Smooth muscle cell (in vitro differentiated cells): ENCODE data around the gene DLG2. TPM values are rescaled to one million over a fixed set of nuclear protein-coding genes. Genes with fewer than 3 reads are reported as not detected.

Experiments
- DNase-seq: peaks from one replicate; lab custom pipeline; 2025; ENCODE audit not compliant: unreplicated experiment; lab: John Stamatoyannopoulos, UW
- H2AFZ ChIP-seq: fragments of 200-600 bp; sonication (generic); 2 replicates; pipeline ENCODE4 v1.6.0; 2016; ENCODE audit warnings: antibody characterized with exemption, low read depth, mild to moderate bottlenecking
- H3F3A ChIP-seq: fragments of 200-600 bp; sonication (generic); 2 replicates; pipeline ENCODE4 v1.6.0; 2017; ENCODE audit warnings: antibody characterized with exemption, low read depth
- H3K27ac ChIP-seq: fragments of 200-600 bp; sonication (generic); 2 replicates; pipeline ENCODE4 v1.5.1; 2016; ENCODE audit warnings: low read depth, mild to moderate bottlenecking
- H3K27me3 ChIP-seq: fragments of 200-600 bp; sonication (generic); 2 replicates; pipeline ENCODE4 v1.6.1; 2016; ENCODE audit warnings: low read depth, mild to moderate bottlenecking
- H3K36me3 ChIP-seq: fragments of 200-600 bp; sonication (generic); 2 replicates; pipeline ENCODE4 v1.5.1; 2016; ENCODE audit warnings: low read depth
- H3K4me1 ChIP-seq: fragments of 200-600 bp; sonication (generic); 2 replicates; pipeline ENCODE4 v1.5.1; 2016; ENCODE audit warnings: low read depth
- H3K4me2 ChIP-seq: fragments of 200-600 bp; sonication (generic); 2 replicates; pipeline ENCODE4 v1.6.0; 2016; ENCODE audit warnings: mild to moderate bottlenecking
- H3K4me3 ChIP-seq: fragments of 200-600 bp; sonication (generic); 2 replicates; pipeline ENCODE4 v1.5.1; 2016; ENCODE audit warnings: mild to moderate bottlenecking
- H3K79me2 ChIP-seq: fragments of 200-600 bp; sonication (generic); 2 replicates; pipeline ENCODE4 v1.6.0; 2016; ENCODE audit warnings: low read depth, mild to moderate bottlenecking
- H3K9ac ChIP-seq: fragments of 200-600 bp; sonication (generic); 2 replicates; pipeline ENCODE4 v1.6.0; 2016; ENCODE audit warnings: low read depth
- H3K9me3 ChIP-seq: fragments of 200-600 bp; sonication (generic); replicated peaks from 2 replicates; pipeline ENCODE4 v1.5.1; 2016; ENCODE audit warnings: low read depth
- H4K20me1 ChIP-seq: fragments of 200-600 bp; sonication (generic); 2 replicates; pipeline ENCODE4 v1.6.0; 2016; ENCODE audit warnings: low read depth
- WGBS: methylation state at CpG from one replicate; pipeline ENCODE4 v1.1.7; 2016; ENCODE audit warnings: low lambda C conversion rate; 5-methylcytosine and 5-hydroxymethylcytosine counted together
- polyA plus RNA-seq: library from polyadenylated mRNA; unstranded; fragments of >200 nt; fragmentation: Nextera tagmentation; extraction: Ambion mirVana; gene quantifications from 2 replicates; pipeline ENCODE4 v1.2.1, GENCODE V29; 2016
- total RNA-seq: library from RNA; depleted of rRNA; stranded (reverse); fragments of >200 nt; gene quantifications from 2 replicates; pipeline ENCODE4 v1.2.3, GENCODE V29; 2014
- TF ChIP-seq, protein P1 (sequence below): fragments of 200-600 bp; sonication (generic); IDR thresholded peaks from 2 replicates; pipeline ENCODE4 v1.5.1; 2017; ENCODE audit warnings: borderline replicate concordance, mild to moderate bottlenecking, antibody characterized with exemption; ENCODE audit not compliant: insufficient read depth, poor library complexity, severe bottlenecking

Gene DLG2
- total and polyA plus RNA-seq, 2 experiments from 2014 or later = 0.74 to 1.1 TPM

DNA sequence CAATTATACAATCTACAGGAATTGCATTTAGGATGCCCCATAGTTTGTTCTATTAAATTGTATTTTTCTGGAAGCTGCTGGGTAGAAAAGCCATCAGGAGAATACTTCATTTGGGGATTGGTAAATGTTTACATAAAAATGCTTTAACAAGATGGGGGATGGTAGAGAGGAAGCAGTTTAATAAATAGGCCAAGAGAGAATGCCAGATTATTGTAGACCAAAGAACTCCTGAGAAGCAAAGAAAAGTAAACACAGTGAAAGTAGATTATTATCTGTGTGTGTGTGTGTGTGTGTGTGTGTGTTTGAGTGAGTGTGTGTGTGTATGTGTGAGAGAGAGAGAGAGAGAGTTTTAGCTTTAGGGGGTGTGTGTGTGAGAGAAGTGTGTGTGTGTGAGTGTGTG lies 1520.6 kb downstream of the DLG2 start:
- TF ChIP-seq, protein P1, sequence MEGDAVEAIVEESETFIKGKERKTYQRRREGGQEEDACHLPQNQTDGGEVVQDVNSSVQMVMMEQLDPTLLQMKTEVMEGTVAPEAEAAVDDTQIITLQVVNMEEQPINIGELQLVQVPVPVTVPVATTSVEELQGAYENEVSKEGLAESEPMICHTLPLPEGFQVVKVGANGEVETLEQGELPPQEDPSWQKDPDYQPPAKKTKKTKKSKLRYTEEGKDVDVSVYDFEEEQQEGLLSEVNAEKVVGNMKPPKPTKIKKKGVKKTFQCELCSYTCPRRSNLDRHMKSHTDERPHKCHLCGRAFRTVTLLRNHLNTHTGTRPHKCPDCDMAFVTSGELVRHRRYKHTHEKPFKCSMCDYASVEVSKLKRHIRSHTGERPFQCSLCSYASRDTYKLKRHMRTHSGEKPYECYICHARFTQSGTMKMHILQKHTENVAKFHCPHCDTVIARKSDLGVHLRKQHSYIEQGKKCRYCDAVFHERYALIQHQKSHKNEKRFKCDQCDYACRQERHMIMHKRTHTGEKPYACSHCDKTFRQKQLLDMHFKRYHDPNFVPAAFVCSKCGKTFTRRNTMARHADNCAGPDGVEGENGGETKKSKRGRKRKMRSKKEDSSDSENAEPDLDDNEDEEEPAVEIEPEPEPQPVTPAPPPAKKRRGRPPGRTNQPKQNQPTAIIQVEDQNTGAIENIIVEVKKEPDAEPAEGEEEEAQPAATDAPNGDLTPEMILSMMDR = no peak
- Histone ChIP-seq H3K9me3 (no peaks in the 10 kb centered on the region), H3K4me2 (no peak overlapping the region), H3K4me3 (no peak overlapping the region), H3K36me3 (no peaks in the 10 kb centered on the region), H3K4me1 (peaks cover 10% of the 10 kb centered on the region), H3K27me3 (no peaks in the 10 kb centered on the region), H3K9ac (no peak overlapping the region), H3F3A (no peaks in the 10 kb centered on the region), H3K27ac (no peak overlapping the region), H4K20me1 (no peaks in the 10 kb centered on the region), H2AFZ (no peak overlapping the region), H3K79me2 (no peaks in the 10 kb centered on the region)
- no peak for DNase-seq

DNA sequence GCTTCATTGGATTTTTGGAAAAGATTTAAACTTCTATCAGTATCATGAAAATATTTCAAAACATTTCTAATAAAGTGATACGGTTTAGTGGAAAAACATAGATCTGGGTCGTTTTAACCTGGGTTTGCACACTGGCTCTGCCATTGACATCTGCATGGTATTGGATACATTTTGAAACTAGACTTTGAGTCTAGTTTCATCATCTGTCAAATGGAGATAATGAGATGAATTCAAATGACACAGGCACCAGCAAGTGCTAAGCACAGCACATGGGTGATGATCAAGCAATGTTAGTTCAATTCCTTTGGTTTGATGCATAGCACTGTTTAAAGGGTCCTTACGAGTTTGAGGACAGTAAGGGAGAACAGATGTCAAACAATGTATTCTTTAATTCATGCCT lies 1522.0 kb downstream of the DLG2 start:
- 94% methylated on average over 3 of the region's 3 CpGs for WGBS
- no peak for DNase-seq
- TF ChIP-seq, protein P1 = no peak

DNA sequence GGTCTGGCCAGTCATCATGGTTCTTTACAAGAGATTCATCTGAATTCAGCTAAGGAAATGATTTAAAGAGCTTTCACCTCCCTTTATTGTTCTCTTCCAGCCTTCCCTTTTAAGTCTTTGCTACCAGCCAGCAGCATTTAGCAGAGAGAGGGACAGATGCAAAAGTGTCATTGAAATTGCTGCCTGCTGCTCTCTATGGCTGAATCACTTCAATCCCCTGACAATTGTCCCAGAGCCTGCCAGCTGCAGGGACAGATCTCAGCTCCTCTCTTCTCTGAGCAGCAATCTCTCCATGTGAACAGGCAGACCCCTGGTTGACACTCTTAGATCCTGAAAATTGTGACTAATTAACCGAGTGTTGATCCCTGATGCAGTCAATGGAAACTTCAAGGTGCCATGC lies 1524.0 kb downstream of the DLG2 start:
- no peak overlapping the region for H3K9ac ChIP-seq
- H3K79me2 ChIP-seq = no peaks in the 10 kb centered on the region
- H4K20me1 ChIP-seq = no peaks in the 10 kb centered on the region
- H3K4me1 ChIP-seq = peaks cover 10% of the 10 kb centered on the region
- no peaks in the 10 kb centered on the region for H3K27me3 ChIP-seq
- TF ChIP-seq, protein P1 = no peak
- WGBS = 71% methylated on average over 1 of the region's 1 CpG
- no peak for DNase-seq
- H3K9me3 ChIP-seq = no peaks in the 10 kb centered on the region
- H3K27ac ChIP-seq = no peak overlapping the region
- H2AFZ ChIP-seq = no peak overlapping the region
- no peak overlapping the region for H3K4me3 ChIP-seq
- no peaks in the 10 kb centered on the region for H3K36me3 ChIP-seq
- no peaks in the 10 kb centered on the region for H3F3A ChIP-seq
- no peak overlapping the region for H3K4me2 ChIP-seq

More for the DNA sequence above, 1522.0 kb downstream of the DLG2 start:
- peaks cover 10% of the 10 kb centered on the region for H3K4me1 ChIP-seq
- H3K36me3 ChIP-seq = no peaks in the 10 kb centered on the region
- no peaks in the 10 kb centered on the region for H3K9me3 ChIP-seq
- H3K4me2 ChIP-seq = no peak overlapping the region
- H3K79me2 ChIP-seq = no peaks in the 10 kb centered on the region
- no peaks in the 10 kb centered on the region for H4K20me1 ChIP-seq
- H2AFZ ChIP-seq = no peak overlapping the region
- H3K27me3 ChIP-seq = no peaks in the 10 kb centered on the region
- H3K27ac ChIP-seq = no peak overlapping the region
- no peak overlapping the region for H3K4me3 ChIP-seq
- H3K9ac ChIP-seq = no peak overlapping the region
- no peaks in the 10 kb centered on the region for H3F3A ChIP-seq

DNA sequence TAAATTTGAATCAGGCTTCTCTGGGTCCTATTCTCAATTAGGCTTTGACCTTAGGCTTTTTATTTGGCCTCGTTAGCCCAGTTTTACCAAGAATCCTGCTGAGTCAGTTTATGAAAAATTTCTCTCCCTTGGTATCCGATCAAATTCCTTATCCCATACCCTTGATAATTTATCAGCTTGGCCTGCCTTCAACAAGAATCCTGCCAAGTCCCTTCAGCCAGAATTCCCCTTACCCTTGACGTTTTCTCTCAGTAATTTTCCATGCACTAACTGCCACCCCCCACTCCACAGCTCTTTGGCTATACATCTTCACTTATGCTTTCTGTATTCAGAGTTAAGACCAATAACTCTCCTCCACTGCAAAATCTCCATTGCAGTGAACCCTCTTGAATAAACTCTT lies 1530.0 kb downstream of the DLG2 start:
- 66% methylated on average over 3 of the region's 3 CpGs for WGBS
- Histone ChIP-seq H3K4me1 (no peaks in the 10 kb centered on the region), H3K27ac (no peak overlapping the region), H3K9me3 (no peaks in the 10 kb centered on the region), H3K4me3 (no peak overlapping the region), H3K9ac (no peak overlapping the region), H3F3A (no peaks in the 10 kb centered on the region), H3K27me3 (no peaks in the 10 kb centered on the region), H3K36me3 (no peaks in the 10 kb centered on the region), H2AFZ (no peak overlapping the region), H4K20me1 (no peaks in the 10 kb centered on the region), H3K79me2 (no peaks in the 10 kb centered on the region), H3K4me2 (no peak overlapping the region)
- TF ChIP-seq, protein P1 = no peak
- DNase-seq = no peak
